Measurements from ENCODE around the gene TMEM247. TPM values are rescaled to one million over a fixed set of nuclear protein-coding genes. Genes with fewer than 3 reads are reported as not detected.

The TMEM247 gene
- total RNA-seq (not detected in 2 replicates), polyA plus RNA-seq (not detected in 2 replicates), polyA minus RNA-seq (ENCODE audit: low replicate concordance) (not detected in 2 replicates)
- not detected in 2 replicates for polyA plus RNA-seq (2012)

DNA sequence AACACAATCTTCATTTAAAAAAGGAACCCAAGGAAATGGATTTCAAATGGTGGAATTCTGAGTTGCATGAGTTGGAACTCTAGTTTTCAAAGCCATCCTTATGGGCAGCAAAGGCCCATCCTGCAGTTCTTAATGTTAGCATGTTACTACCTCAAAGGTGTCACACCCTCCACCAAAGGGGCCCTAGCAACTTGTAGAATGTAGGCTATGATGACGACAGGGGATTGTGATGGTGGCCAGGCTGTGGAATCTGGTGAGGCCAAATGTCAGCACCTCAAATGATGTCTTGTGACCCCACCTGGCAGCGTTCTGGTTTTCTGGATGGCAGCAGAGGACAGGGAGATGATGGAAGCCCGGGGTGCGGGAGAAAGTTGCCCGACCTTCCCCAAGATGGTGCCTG is at the start of gene TMEM247:
TSS of gene TMEM247 (plus strand) at position 301 of the 400 bp plus-strand sequence.
- Histone ChIP-seq H3K36me3 (ENCODE audit: control insufficient read depth, insufficient read depth, low read length) (no peaks in the 10 kb centered on the region), H2AFZ (ENCODE audit: low read length) (no peak within 1 kb of the TSS), H3K79me2 (ENCODE audit: control insufficient read depth, insufficient read depth, low read length) (no peaks in the 10 kb centered on the region), H3K9me3 (ENCODE audit: control insufficient read depth, insufficient read depth, low read depth, low read length) (no peaks in the 10 kb centered on the region), H3K9ac (ENCODE audit: insufficient read depth, low read length) (no peak within 1 kb of the TSS), H3K27ac (ENCODE audit: insufficient read depth, low read length) (no peak within 1 kb of the TSS), H3K27me3 (ENCODE audit: control insufficient read depth, insufficient read depth, low read length) (no peaks in the 10 kb centered on the region), H3K4me2 (ENCODE audit: extremely low read depth, insufficient read depth, low read length) (no peak within 1 kb of the TSS), H3K4me1 (ENCODE audit: control insufficient read depth, extremely low read depth, insufficient read depth, low read length) (peaks cover 10% of the 10 kb centered on the region), H3K4me3 (replicated peaks in 1 of 4; ENCODE audit: control extremely low read depth in 1 of 4, insufficient read depth in 1 of 4, low read depth in 3 of 4, low read length in 4 of 4) (no peak within 1 kb of the TSS), H4K20me1 (ENCODE audit: control insufficient read depth, extremely low read depth, insufficient read depth, low read length) (no peaks in the 10 kb centered on the region)
- TF ChIP-seq, protein P1, sequence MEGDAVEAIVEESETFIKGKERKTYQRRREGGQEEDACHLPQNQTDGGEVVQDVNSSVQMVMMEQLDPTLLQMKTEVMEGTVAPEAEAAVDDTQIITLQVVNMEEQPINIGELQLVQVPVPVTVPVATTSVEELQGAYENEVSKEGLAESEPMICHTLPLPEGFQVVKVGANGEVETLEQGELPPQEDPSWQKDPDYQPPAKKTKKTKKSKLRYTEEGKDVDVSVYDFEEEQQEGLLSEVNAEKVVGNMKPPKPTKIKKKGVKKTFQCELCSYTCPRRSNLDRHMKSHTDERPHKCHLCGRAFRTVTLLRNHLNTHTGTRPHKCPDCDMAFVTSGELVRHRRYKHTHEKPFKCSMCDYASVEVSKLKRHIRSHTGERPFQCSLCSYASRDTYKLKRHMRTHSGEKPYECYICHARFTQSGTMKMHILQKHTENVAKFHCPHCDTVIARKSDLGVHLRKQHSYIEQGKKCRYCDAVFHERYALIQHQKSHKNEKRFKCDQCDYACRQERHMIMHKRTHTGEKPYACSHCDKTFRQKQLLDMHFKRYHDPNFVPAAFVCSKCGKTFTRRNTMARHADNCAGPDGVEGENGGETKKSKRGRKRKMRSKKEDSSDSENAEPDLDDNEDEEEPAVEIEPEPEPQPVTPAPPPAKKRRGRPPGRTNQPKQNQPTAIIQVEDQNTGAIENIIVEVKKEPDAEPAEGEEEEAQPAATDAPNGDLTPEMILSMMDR (conservative IDR thresholded peaks at IDR 0.05 in 1 of 2, IDR thresholded peaks at IDR 0.05 in 1 of 2; ENCODE audit: low read depth in 1 of 2, low read length in 2 of 2) = no peak
- TF ChIP-seq EZH2 (IDR thresholded peaks at IDR 0.05; ENCODE audit: low read length, missing control alignments) = no peak
- no peak for DNase-seq (ENCODE audit: low read depth in 2 of 2)

DNA sequence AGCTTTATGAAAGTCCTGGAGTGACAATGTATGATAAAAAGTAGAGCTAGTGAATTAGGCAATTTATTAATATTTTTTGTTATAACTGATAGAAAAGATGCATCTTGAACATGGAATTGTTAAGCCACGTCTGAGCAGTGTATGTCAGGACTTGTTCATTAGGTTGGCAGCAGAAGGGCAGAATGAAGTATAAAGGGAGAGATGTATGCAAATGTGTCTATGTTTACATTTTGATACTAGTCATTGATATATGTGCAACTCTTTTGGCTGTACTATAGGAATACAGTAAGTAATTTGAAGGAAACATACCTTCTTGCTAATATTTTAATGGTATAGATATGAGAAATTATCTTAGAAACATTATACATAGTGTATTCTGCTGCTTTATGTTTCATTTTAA is 49.0 kb upstream of the TMEM247 start:
- H3K4me3 ChIP-seq (replicated peaks in 1 of 4; ENCODE audit: control extremely low read depth in 1 of 4, insufficient read depth in 1 of 4, low read depth in 3 of 4, low read length in 4 of 4) = no peak overlapping the region
- H2AFZ ChIP-seq (ENCODE audit: low read length) = no peak overlapping the region
- TF ChIP-seq EZH2 (IDR thresholded peaks at IDR 0.05; ENCODE audit: low read length, missing control alignments) = no peak
- TF ChIP-seq, protein P1 (conservative IDR thresholded peaks at IDR 0.05 in 1 of 2, IDR thresholded peaks at IDR 0.05 in 1 of 2; ENCODE audit: low read depth in 1 of 2, low read length in 2 of 2) = no peak
- no peaks in the 10 kb centered on the region for H3K36me3 ChIP-seq (ENCODE audit: control insufficient read depth, insufficient read depth, low read length)
- H3K79me2 ChIP-seq (ENCODE audit: control insufficient read depth, insufficient read depth, low read length) = no peaks in the 10 kb centered on the region
- H3K27ac ChIP-seq (ENCODE audit: insufficient read depth, low read length) = no peak overlapping the region
- no peak overlapping the region for H3K4me2 ChIP-seq (ENCODE audit: extremely low read depth, insufficient read depth, low read length)
- DNase-seq (ENCODE audit: low read depth in 2 of 2) = no peak
- H3K9me3 ChIP-seq (ENCODE audit: control insufficient read depth, insufficient read depth, low read depth, low read length) = no peaks in the 10 kb centered on the region
- H4K20me1 ChIP-seq (ENCODE audit: control insufficient read depth, extremely low read depth, insufficient read depth, low read length) = no peaks in the 10 kb centered on the region
- H3K27me3 ChIP-seq (ENCODE audit: control insufficient read depth, insufficient read depth, low read length) = no peaks in the 10 kb centered on the region
- peaks cover 9% of the 10 kb centered on the region for H3K4me1 ChIP-seq (ENCODE audit: control insufficient read depth, extremely low read depth, insufficient read depth, low read length)
- no peak overlapping the region for H3K9ac ChIP-seq (ENCODE audit: insufficient read depth, low read length)

- H4K20me1 ChIP-seq (ENCODE audit: control insufficient read depth, extremely low read depth, insufficient read depth, low read length) = no peaks in the 10 kb centered on the region
- H3K4me1 ChIP-seq (ENCODE audit: control insufficient read depth, extremely low read depth, insufficient read depth, low read length) = peaks cover 9% of the 10 kb centered on the region
- H3K79me2 ChIP-seq (ENCODE audit: control insufficient read depth, insufficient read depth, low read length) = no peaks in the 10 kb centered on the region
- no peaks in the 10 kb centered on the region for H3K36me3 ChIP-seq (ENCODE audit: control insufficient read depth, insufficient read depth, low read length)
- TF ChIP-seq, protein P1 (conservative IDR thresholded peaks at IDR 0.05 in 1 of 2, IDR thresholded peaks at IDR 0.05 in 1 of 2; ENCODE audit: low read depth in 1 of 2, low read length in 2 of 2) = no peak
- no peak for TF ChIP-seq EZH2 (IDR thresholded peaks at IDR 0.05; ENCODE audit: low read length, missing control alignments)
- H3K4me2 ChIP-seq (ENCODE audit: extremely low read depth, insufficient read depth, low read length) = no peak overlapping the region
- no peaks in the 10 kb centered on the region for H3K27me3 ChIP-seq (ENCODE audit: control insufficient read depth, insufficient read depth, low read length)
- no peak overlapping the region for H2AFZ ChIP-seq (ENCODE audit: low read length)
- H3K9ac ChIP-seq (ENCODE audit: insufficient read depth, low read length) = no peak overlapping the region
- no peak overlapping the region for H3K4me3 ChIP-seq (replicated peaks in 1 of 4; ENCODE audit: control extremely low read depth in 1 of 4, insufficient read depth in 1 of 4, low read depth in 3 of 4, low read length in 4 of 4)
- H3K9me3 ChIP-seq (ENCODE audit: control insufficient read depth, insufficient read depth, low read depth, low read length) = no peaks in the 10 kb centered on the region
- H3K27ac ChIP-seq (ENCODE audit: insufficient read depth, low read length) = no peak overlapping the region
- no peak for DNase-seq (ENCODE audit: low read depth in 2 of 2)
Measured at GRCh38 chr2:46430992-46431391, 48.4 kb upstream of the TMEM247 start.
